ENCODE results near the gene DGKD.

GRCh38 chr2:233450864-233451575, 96.7 kb downstream of the DGKD start:
- TF ChIP-seq POLR2A (IDR thresholded peaks at IDR 0.05) = no peak
- no peak for TF ChIP-seq CTCF (IDR thresholded peaks at IDR 0.05 in 8 of 11, conservative IDR thresholded peaks at IDR 0.05 in 3 of 11)
- TF ChIP-seq POLR2AphosphoS5 (IDR thresholded peaks at IDR 0.05) = peak in 1 of 3 donors; percentile 12

Data from spleen (tissue), 7 donors.